ENCODE results near the gene VSTM2L. TPM values are rescaled to one million over a fixed set of nuclear protein-coding genes. Genes with fewer than 3 reads are reported as not detected.

VSTM2L gene
- total RNA-seq, 2 donors from 2014 or later, result 5.3 to 7.0 TPM

GRCh38 chr20:37990571-37991151 lies 87.7 kb downstream of the VSTM2L start:
- DNase-seq (peak; percentile 31 to 70 (median 45)), ATAC-seq (peak; percentile 11)
- intact Hi-C loops (cut with DNase I), result no loop called here
- Histone ChIP-seq H3K9me3 (no peaks in the 10 kb centered on the region), H3K4me3 (no peak overlapping the region), H3K4me1 (peaks cover 48% of the 10 kb centered on the region), H3K27me3 (no peaks in the 10 kb centered on the region), H3K27ac (peak overlapping the region in 2 of 4 donors; percentile 32 to 49), H3K36me3 (replicated peaks in 1 of 2; ENCODE audit: insufficient read depth in 1 of 2, low read depth in 2 of 2) (peaks cover 0 to 5% of the 10 kb centered on the region in 2 donors)
- 58 to 60% methylated on average over 10 of the region's 10 CpGs for WGBS, 2 donors
- TF ChIP-seq POLR2A (IDR thresholded peaks at IDR 0.05) (no peak), CTCF (IDR thresholded peaks at IDR 0.05) (no peak)

DNA sequence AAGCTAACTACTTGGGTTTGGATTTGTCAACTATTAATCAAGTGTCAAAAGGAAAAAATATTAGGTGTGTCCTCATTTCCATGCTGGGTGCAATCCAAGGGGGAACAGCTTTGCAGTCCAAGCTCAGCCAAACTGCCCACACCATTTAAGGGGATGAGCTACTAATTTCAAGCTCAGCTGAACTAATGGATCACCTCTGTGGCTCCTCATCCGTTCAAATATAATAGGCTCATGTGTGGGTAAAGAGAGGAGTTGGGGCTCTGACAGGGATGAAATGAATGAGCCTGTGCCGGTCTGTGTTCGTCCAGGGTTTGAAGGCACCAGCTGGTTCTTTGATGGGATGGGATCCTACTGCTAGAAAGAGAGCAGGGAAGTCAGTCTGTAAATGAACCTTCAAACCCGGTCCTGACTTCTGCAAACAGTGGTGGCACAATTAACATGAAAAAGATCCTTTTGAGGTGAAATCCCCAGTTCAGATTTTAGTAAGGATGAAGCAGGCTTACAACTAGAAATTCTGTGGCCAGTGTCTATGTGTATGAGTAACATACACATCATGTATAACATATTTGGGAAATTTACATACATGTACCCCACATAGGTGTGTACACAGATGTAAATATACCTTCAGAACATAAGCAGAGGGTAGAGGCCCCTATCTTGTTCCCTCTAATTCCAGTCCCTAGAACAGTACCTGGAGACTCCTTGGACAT lies 88.4 kb downstream of the VSTM2L start:
- Histone ChIP-seq H3K27me3 (no peaks in the 10 kb centered on the region), H3K4me1 (peaks cover 42% of the 10 kb centered on the region), H3K27ac (peak overlapping the region in 2 of 4 donors; percentile 32 to 49), H3K36me3 (replicated peaks in 1 of 2; ENCODE audit: insufficient read depth in 1 of 2, low read depth in 2 of 2) (peaks cover 3 to 12% of the 10 kb centered on the region in 2 donors), H3K9me3 (no peaks in the 10 kb centered on the region), H3K4me3 (no peak overlapping the region)
- intact Hi-C loops (cut with DNase I), result no loop called here
- TF ChIP-seq POLR2A (IDR thresholded peaks at IDR 0.05) (no peak), CTCF (IDR thresholded peaks at IDR 0.05) (no peak)
- DNase-seq (no peak), ATAC-seq (no peak)
- WGBS, 2 donors, result 69 to 82% methylated on average over 4 of the region's 4 CpGs

DNA sequence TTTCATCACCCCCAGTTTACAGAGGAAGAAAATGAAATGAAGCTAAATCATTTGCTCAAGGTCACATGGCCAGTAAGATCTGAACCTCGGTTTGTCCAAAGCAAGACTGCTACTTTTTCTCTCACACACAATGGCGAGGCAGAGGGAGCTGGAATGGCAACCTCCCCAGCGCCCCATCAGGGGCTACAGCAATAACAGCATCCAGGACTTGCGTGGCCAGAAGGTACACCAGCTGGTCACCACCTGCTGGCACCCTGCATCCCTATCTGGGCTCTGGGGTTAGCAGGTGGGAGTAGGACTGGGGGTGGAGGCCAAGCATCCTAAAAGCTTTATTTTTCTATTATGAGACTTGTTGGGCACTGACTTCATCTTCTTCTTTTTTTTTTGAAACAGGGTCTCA lies 89.0 kb downstream of the VSTM2L start:
- TF ChIP-seq POLR2A (IDR thresholded peaks at IDR 0.05) (no peak), CTCF (IDR thresholded peaks at IDR 0.05) (no peak)
- ATAC-seq, result no peak
- DNase-seq, result no peak
- no peak overlapping the region for H3K4me3 ChIP-seq
- H3K4me1 ChIP-seq, result peaks cover 36% of the 10 kb centered on the region
- no peak overlapping the region for H3K27ac ChIP-seq
- no peaks in the 10 kb centered on the region for H3K9me3 ChIP-seq
- 81 to 92% methylated on average over 4 of the region's 4 CpGs for WGBS, 2 donors
- H3K27me3 ChIP-seq, result no peaks in the 10 kb centered on the region
- peaks cover 3 to 18% of the 10 kb centered on the region in 2 donors for H3K36me3 ChIP-seq (replicated peaks in 1 of 2; ENCODE audit: insufficient read depth in 1 of 2, low read depth in 2 of 2)
- intact Hi-C loops (cut with DNase I), result no loop called here

- Histone ChIP-seq H3K9me3 (no peaks in the 10 kb centered on the region), H3K27ac (no peak overlapping the region), H3K36me3 (replicated peaks in 1 of 2; ENCODE audit: insufficient read depth in 1 of 2, low read depth in 2 of 2) (peaks cover 3 to 25% of the 10 kb centered on the region in 2 donors), H3K27me3 (no peaks in the 10 kb centered on the region), H3K4me1 (peaks cover 26% of the 10 kb centered on the region), H3K4me3 (no peak overlapping the region)
- ATAC-seq (no peak), DNase-seq (peak in 3 of 4 donors; percentile 14 to 23 (median 17))
- 41 to 54% methylated on average over 5 of the region's 5 CpGs for WGBS, 2 donors
- TF ChIP-seq CTCF (IDR thresholded peaks at IDR 0.05) (peak in 3 of 7 experiments; percentile 44 to 54 (median 47)), POLR2A (IDR thresholded peaks at IDR 0.05) (no peak)
- intact Hi-C loops (cut with DNase I), result no loop called here
Measured at GRCh38 chr20:37992802-37993409, 90.0 kb downstream of the VSTM2L start.

All from body of pancreas (tissue), 4 donors.